Adrenal gland (tissue), 19 donors: ENCODE data around the gene CROT. TPM values are rescaled to one million over a fixed set of nuclear protein-coding genes. Genes with fewer than 3 reads are reported as not detected.

Experiments used
- DNase-seq, 7 donors: peaks; one replicate each; pipeline ENCODE4 v3.0.0-alpha.2; 2019 to 2020
- H3K27ac ChIP-seq, 5 donors: fragments of 200-600 bp; sonication (generic) in 4 of 5; 1 replicate in 3 of 5; 2 replicates in 2 of 5; pipeline versions ENCODE4 v1.5.1 to v1.8.0; 2016 to 2020; ENCODE audit warnings: mild to moderate bottlenecking in 1 of 5
- H3K27me3 ChIP-seq: fragments of 200-600 bp; 2 replicates; pipeline ENCODE4 v1.8.0; 2021
- H3K36me3 ChIP-seq, 2 donors: fragments of 200-600 bp; replicated peaks in 1 of 2; 1 replicate in 1 of 2; 2 replicates in 1 of 2; pipeline versions ENCODE4 v1.5.1 to v1.8.0; 2018 to 2022
- H3K4me1 ChIP-seq, 2 donors: fragments of 200-600 bp; replicated peaks in 1 of 2; 1 replicate in 1 of 2; 2 replicates in 1 of 2; pipeline versions ENCODE4 v1.5.1 to v1.8.0; 2018 to 2021
- H3K4me3 ChIP-seq, 4 donors: fragments of 200-600 bp; sonication (generic) in 3 of 4; one replicate each; pipeline ENCODE4 v1.5.1; 2016 to 2018
- H3K9me3 ChIP-seq, 3 donors: fragments of 200-600 bp; sonication (generic) in 1 of 3; replicated peaks in 1 of 3; 1 replicate in 2 of 3; 2 replicates in 1 of 3; pipeline versions ENCODE4 v1.5.1 to v1.8.0; 2016 to 2021
- CTCF ChIP-seq, 6 experiments: fragments of 450-650 bp in 4 of 6; fragments of 200-600 bp in 2 of 6; sonication (generic) in 1 of 6; IDR thresholded peaks; 1 replicate in 5 of 6; 2 replicates in 1 of 6; pipeline versions ENCODE4 v1.5.1 to v1.8.0; 2016 to 2021; ENCODE audit warnings: antibody characterized with exemption in 6 of 6, mild to moderate bottlenecking in 2 of 6, moderate library complexity in 1 of 6
- POLR2A ChIP-seq, 2 donors: fragments of 450-650 bp; IDR thresholded peaks; one replicate each; pipeline ENCODE4 v1.6.1; 2017; ENCODE audit warnings: antibody characterized with exemption in 2 of 2, mild to moderate bottlenecking in 2 of 2, moderate library complexity in 1 of 2
- WGBS, 4 donors: extraction: QIAGEN DNeasy Blood & Tissue Kit in 2 of 4; methylation state at CpG; one replicate each; pipeline versions ENCODE4 v1.1.5 to v1.1.7; 2013 to 2017; 5-methylcytosine and 5-hydroxymethylcytosine counted together
- intact Hi-C, 2 donors: fragments of 100-400 bp; cut with DNase I; formaldehyde crosslinking; loops; one replicate each; pipeline versions ENCODE4 v1.14.1 to v1.15.0; 2022 to 2023
- long read RNA-seq, 10 donors: library from polyadenylated mRNA in 3 of 10; unstranded in 2 of 10; stranded (forward) in 1 of 10; transcript quantifications; one replicate each; pipeline ENCODE4 v2.0.0 and lab custom pipeline, GENCODE V29; 2021 to 2026
- polyA plus RNA-seq, 3 donors: library from polyadenylated mRNA; stranded (reverse); fragments of 200-250 nt in 2 of 3; fragments of 350-450 nt in 1 of 3; fragmentation: Illumina TruSeq in 1 of 3; extraction: RNeasy Lipid Tissue Mini Kit (QIAGEN cat#74804) in 1 of 3; gene quantifications; one replicate each; pipeline ENCODE4 v1.2.3, GENCODE V29; 2013 to 2014
- total RNA-seq, 9 donors: library from RNA; depleted of rRNA in 4 of 9; stranded (reverse); fragments of >200 nt in 4 of 9; fragments of 120-200 nt in 1 of 9; fragmentation: NEBNext Ultra II Directional in 1 of 9; extraction: Animal tissue kit (Norgen Biotek cat#: 25700) in 1 of 9; gene quantifications; one replicate each; pipeline versions ENCODE4 v1.1.0 to v1.2.4, GENCODE V29; 2013 to 2023
- donor health status: healthy with polysubstance abuse.
- donor health status: Bipolar disorder and iron deficiency.
- donor health status: DM: yes; HTN: yes; CAD: no.
- donor health status: DM: no; HTN: no; CAD: no.
- donor health status: DM: no; HTN: no; CAD: no.
- donor health status: DM: yes; HTN: yes; CAD: no.

CROT gene
- total RNA-seq (10 to 100 TPM; 11.9 to 24.1 (median 15.4) TPM), polyA plus RNA-seq (10 to 100 TPM in 1 of 3 donors, 1 to 10 TPM in 2; 7.7 to 19.5 (median 7.7) TPM)
- long read RNA-seq, donor 1, transcript CROT-202 (4 exons, 1,213 nt) = major isoform, 7 of 7 reads
- long read RNA-seq, donor 1, partial matches to known transcripts = 0 of 7 reads
- long read RNA-seq, donor 1, other reads (novel, unspliced or antisense) = 0 of 7 reads
- long read RNA-seq, donor 2 = 0 reads
- long read RNA-seq, donor 3, partial matches to known transcripts = 6 of 11 reads
- long read RNA-seq, donor 3, other reads (novel, unspliced or antisense) = 0 of 11 reads
- long read RNA-seq, donor 4, transcript CROT-201 (18 exons, 3,175 nt) = major isoform, 5 of 7 reads
- long read RNA-seq, donor 4, partial matches to known transcripts = 0 of 7 reads
- long read RNA-seq, donor 4, other reads (novel, unspliced or antisense) = 1 of 7 reads
- long read RNA-seq, donor 5, transcript CROT-201 (18 exons, 3,175 nt) = major isoform, 28 of 33 reads
- long read RNA-seq, donor 5, partial matches to known transcripts = 1 of 33 reads
- long read RNA-seq, donor 5, other reads (novel, unspliced or antisense) = 1 of 33 reads
- long read RNA-seq, donor 6, partial matches to known transcripts = 3 of 5 reads
- long read RNA-seq, donor 6, other reads (novel, unspliced or antisense) = 1 of 5 reads
- long read RNA-seq, donor 7, partial matches to known transcripts = 6 of 9 reads
- long read RNA-seq, donor 7, other reads (novel, unspliced or antisense) = 0 of 9 reads
- long read RNA-seq, donor 8, partial matches to known transcripts = 0 of 6 reads
- long read RNA-seq, donor 8, other reads (novel, unspliced or antisense) = 0 of 6 reads
- long read RNA-seq, donor 9, partial matches to known transcripts = 0 of 5 reads
- long read RNA-seq, donor 9, other reads (novel, unspliced or antisense) = 0 of 5 reads
- long read RNA-seq, donor 10, partial matches to known transcripts = 0 of 3 reads
- long read RNA-seq, donor 10, other reads (novel, unspliced or antisense) = 0 of 3 reads

GRCh38 chr7:87345166-87345927 lies at the start of gene CROT:
Gene CROT, plus strand, starts transcription at chr7:87345664. Its CDS starts 3,405 bp downstream, at chr7:87349069.
- Histone ChIP-seq H3K9me3 (no peaks in the 10 kb centered on the region), H3K4me1 (peaks cover 0 to 18% of the 10 kb centered on the region in 2 donors), H3K27me3 (no peaks in the 10 kb centered on the region), H3K27ac (peak within 1 kb of the TSS in 4 of 5 donors; percentile 13 to 92 (median 76)), H3K36me3 (peaks cover 0 to 7% of the 10 kb centered on the region in 2 donors), H3K4me3 (peak within 1 kb of the TSS; percentile 52 to 70 (median 56))
- intact Hi-C loops = no loop called here
- TF ChIP-seq POLR2A (IDR thresholded peaks at IDR 0.05) (peak; percentile 68 to 86), CTCF (IDR thresholded peaks at IDR 0.05) (peak in 1 of 6 experiments; percentile 15)
- WGBS, 4 donors = 0 to 1% (median 0%) methylated on average over 14 to 53 of the region's 53 CpGs
- DNase-seq = peak; percentile 96 to 98 (median 97)

GRCh38 chr7:87300756-87301155 lies 44.7 kb upstream of the CROT start:
- Histone ChIP-seq H3K9me3 (no peaks in the 10 kb centered on the region), H3K36me3 (no peaks in the 10 kb centered on the region)
- intact Hi-C loops = no loop called here

GRCh38 chr7:87310790-87311419 lies 34.6 kb upstream of the CROT start:
- TF ChIP-seq POLR2A (IDR thresholded peaks at IDR 0.05) (no peak), CTCF (IDR thresholded peaks at IDR 0.05) (no peak)
- Histone ChIP-seq H3K9me3 (no peaks in the 10 kb centered on the region), H3K27ac (no peak overlapping the region), H3K4me1 (peaks cover 0 to under 1% of the 10 kb centered on the region in 2 donors), H3K4me3 (no peak overlapping the region), H3K36me3 (no peaks in the 10 kb centered on the region), H3K27me3 (no peaks in the 10 kb centered on the region)
- no peak for DNase-seq
- intact Hi-C loops = loop anchor here (2.0 to 5.0 kb wide), 2 partner anchors 106 kb away; no protein-coding TSS in a partner anchor
- WGBS, 4 donors = 73 to 80% (median 75%) methylated on average over 4 of the region's 4 CpGs

More at GRCh38 chr7:87300756-87301155, 44.7 kb upstream of the CROT start:
- Histone ChIP-seq H3K27ac (no peak overlapping the region), H3K4me1 (no peaks in the 10 kb centered on the region), H3K4me3 (no peak overlapping the region), H3K27me3 (no peaks in the 10 kb centered on the region)
- no peak for DNase-seq
- TF ChIP-seq CTCF (IDR thresholded peaks at IDR 0.05) = no peak
- no peak for TF ChIP-seq POLR2A (IDR thresholded peaks at IDR 0.05)
